ENCODE data around the gene SLC12A8.

Gene SLC12A8

DNA sequence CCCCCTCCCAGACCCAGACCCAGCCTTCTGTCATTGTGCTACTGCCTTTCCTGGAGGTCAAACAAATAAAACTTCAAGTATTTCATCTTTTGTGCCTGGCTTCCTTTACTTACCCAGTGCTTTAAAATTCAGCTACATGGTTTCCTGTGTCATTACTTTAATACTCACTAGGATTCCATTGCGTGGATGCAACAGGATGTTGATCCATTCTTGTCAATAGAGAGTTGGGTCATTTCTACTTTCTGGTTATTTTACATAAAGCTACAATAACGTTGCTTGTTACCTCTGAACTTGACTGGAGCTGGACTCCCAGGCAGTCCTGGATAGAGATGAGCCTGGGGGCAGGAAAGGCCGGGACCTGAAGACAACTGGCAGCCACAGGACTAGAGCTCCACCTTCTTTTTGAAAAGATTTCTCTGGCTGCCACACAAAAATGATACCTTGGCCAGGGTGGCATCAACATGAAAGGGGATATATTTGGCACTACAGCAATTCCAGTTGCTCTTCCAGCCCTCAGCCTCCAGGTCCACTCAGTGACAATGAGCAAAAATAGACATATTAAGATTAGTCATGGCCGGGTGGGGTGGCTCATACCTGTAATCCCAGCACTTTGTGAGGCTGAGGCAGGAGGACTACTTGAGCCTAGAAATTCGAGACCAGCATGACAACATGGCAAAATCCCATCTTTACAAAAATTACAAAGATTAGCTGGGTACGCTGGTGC lies 133.4 kb downstream of the SLC12A8 start:
- no peaks in the 10 kb centered on the region for H3K4me1 ChIP-seq
- no peaks in the 10 kb centered on the region for H3K36me3 ChIP-seq (replicated peaks)
- no peak for DNase-seq (ENCODE audit: low spot score in 2 of 2)
- no peaks in the 10 kb centered on the region for H3K9me3 ChIP-seq
- H3K27me3 ChIP-seq (ENCODE audit: low read depth): no peaks in the 10 kb centered on the region
- in situ Hi-C loops (cut with MboI; ENCODE audit: low sequenced_read_pairs): no loop called here
- H3K4me3 ChIP-seq: no peak overlapping the region

DNA sequence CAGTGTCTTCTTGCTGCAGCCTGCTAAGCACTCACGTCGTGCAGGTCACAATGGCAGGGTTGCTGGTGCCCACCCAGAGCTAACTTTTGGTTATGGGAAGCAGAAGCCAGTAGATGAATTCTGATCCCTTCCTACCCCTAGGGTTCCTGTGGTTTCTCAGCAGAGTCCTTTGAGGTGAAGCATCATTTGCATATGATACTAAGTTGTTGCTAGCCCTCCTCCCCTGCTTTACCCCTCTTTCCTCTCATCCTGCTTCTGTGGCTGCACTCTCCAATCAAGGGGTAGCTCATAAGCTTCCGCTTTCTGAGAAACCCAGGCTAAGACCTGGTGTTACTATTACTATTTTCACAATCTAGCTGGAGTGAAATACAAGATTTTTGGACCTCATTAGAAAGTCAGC lies 134.7 kb downstream of the SLC12A8 start:
- H3K4me3 ChIP-seq: no peak overlapping the region
- DNase-seq (ENCODE audit: low spot score in 2 of 2): no peak
- no peaks in the 10 kb centered on the region for H3K4me1 ChIP-seq
- no peaks in the 10 kb centered on the region for H3K36me3 ChIP-seq (replicated peaks)
- in situ Hi-C loops (cut with MboI; ENCODE audit: low sequenced_read_pairs): no loop called here
- no peaks in the 10 kb centered on the region for H3K27me3 ChIP-seq (ENCODE audit: low read depth)
- no peaks in the 10 kb centered on the region for H3K9me3 ChIP-seq

DNA sequence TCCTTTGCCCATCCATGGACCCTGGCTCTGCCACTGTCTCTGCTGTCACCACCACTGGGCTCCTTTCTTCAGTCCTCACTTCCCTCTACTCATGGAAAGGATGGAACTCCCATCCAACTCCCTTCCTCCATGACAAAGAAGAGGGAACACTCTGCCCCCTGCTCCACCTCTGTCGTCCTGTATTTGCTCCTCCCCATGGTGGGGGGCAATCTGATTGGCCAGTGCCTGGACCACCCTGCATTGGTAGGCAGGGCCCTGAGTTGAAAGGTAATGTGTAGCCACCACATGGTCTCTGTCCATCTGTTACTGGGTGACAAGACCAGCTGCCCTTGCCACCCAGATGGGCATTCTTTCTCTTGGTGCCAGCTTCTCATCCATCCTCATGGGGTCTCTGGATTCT lies 136.1 kb downstream of the SLC12A8 start:
- Histone ChIP-seq H3K9me3 (no peaks in the 10 kb centered on the region), H3K4me3 (no peak overlapping the region), H3K4me1 (no peaks in the 10 kb centered on the region), H3K36me3 (replicated peaks) (no peaks in the 10 kb centered on the region), H3K27me3 (ENCODE audit: low read depth) (no peaks in the 10 kb centered on the region)
- in situ Hi-C loops (cut with MboI; ENCODE audit: low sequenced_read_pairs): no loop called here
- DNase-seq (ENCODE audit: low spot score in 2 of 2): no peak

DNA sequence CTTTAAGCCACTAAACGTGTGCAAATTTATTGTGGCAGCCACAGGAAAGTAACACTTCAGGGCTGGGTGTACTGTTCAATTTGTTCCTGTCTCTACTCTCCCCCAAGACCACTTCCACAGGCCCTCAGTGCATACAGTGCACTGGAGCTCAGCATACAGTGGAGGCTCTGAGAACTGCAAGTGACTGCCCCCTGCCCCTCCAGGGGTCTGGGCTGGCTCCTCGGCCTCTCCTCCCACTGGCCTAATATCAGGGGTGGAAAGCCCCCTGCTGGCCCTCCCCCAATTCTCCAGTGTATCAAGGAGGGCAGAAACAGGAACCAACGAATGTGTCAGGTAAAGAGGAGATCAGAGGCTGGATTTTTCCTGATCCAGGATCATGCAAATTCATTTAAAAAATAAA lies 136.8 kb downstream of the SLC12A8 start:
- Histone ChIP-seq H3K27me3 (ENCODE audit: low read depth) (no peaks in the 10 kb centered on the region), H3K36me3 (replicated peaks) (no peaks in the 10 kb centered on the region), H3K4me3 (no peak overlapping the region), H3K9me3 (no peaks in the 10 kb centered on the region), H3K4me1 (no peaks in the 10 kb centered on the region)
- in situ Hi-C loops (cut with MboI; ENCODE audit: low sequenced_read_pairs): no loop called here
- no peak for DNase-seq (ENCODE audit: low spot score in 2 of 2)

DNA sequence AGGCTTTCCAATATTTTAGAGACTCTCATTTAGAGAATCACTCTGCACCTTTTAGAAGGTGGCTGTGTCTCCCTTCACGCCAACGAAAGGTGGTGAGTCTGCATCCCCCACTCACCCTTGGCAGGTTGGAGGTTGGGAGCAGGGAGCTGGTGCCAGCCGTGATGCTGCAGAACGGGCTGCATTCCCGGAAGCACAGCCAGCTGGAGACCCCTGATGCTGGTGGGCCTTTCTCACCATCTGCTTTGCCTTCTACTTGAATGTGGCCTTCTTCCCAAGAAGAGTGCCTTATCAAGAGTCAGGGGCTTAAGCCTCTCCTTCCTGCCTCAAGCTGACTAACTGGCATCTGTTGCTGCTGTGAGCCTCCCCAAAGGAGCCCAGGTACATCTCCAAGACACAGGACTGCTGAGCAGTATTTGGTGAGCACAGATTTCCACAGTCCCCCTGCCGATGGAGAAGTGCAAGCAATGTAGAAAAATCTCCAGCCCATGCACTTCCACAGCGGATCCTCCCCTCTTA lies 139.1 kb downstream of the SLC12A8 start:
- no peak for DNase-seq (ENCODE audit: low spot score in 2 of 2)
- in situ Hi-C loops (cut with MboI; ENCODE audit: low sequenced_read_pairs): no loop called here
- H3K36me3 ChIP-seq (replicated peaks): no peaks in the 10 kb centered on the region
- H3K27me3 ChIP-seq (ENCODE audit: low read depth): peaks cover 4% of the 10 kb centered on the region
- H3K4me3 ChIP-seq: no peak overlapping the region
- no peaks in the 10 kb centered on the region for H3K4me1 ChIP-seq
- H3K9me3 ChIP-seq: no peaks in the 10 kb centered on the region

DNA sequence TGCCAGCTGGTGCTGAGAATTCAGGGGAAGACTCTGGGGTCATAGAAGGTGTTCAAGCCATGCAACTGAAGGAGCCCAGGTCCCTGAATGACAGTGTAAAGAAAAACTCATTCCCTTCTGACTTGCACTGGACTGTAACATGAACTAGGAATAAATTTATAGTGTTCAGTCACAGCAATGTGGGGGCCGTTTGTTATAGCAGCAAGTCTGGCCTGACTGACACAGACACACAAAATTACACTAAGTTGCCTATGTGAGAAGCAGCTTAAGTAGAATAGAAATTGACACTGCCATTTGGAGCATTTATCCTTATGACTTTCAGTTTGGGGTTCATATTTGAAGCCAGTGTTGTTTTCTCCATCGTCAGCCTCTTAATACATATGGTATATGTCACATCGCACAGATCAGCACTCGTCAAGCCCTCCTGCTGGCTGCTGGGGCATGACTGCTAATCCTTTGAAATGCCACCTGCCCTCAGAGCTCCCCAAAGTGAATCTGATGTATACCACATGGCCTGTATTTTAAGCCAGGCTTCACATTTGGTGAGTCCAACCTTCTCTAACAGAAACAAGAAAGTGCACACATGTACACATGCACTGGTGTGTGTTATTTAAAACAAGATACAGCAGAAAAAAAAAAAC lies 139.7 kb downstream of the SLC12A8 start:
- Histone ChIP-seq H3K36me3 (replicated peaks) (no peaks in the 10 kb centered on the region), H3K4me3 (no peak overlapping the region), H3K9me3 (no peaks in the 10 kb centered on the region), H3K4me1 (no peaks in the 10 kb centered on the region), H3K27me3 (ENCODE audit: low read depth) (peaks cover 4% of the 10 kb centered on the region)
- in situ Hi-C loops (cut with MboI; ENCODE audit: low sequenced_read_pairs): no loop called here
- DNase-seq (ENCODE audit: low spot score in 2 of 2): no peak

DNA sequence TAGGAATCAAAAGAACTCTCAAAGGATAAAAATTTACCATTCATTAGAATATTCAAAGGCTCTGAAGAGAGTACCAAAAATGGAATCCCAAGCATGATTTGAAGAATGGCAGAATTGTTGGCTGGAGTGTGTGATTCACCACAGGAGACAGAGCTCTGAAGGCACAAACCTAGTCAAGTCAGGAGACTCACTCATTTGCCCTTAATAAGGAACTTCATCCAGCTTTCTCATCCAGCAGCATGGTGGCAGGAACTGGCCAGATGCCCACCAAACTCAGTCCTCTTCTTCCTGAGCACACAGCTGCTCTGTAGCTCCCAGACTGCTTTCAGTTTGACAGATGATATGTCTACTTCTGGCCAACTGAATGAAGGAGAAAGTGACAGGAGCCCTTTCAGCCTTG lies 140.2 kb downstream of the SLC12A8 start:
- Histone ChIP-seq H3K4me3 (no peak overlapping the region), H3K9me3 (no peaks in the 10 kb centered on the region), H3K4me1 (no peaks in the 10 kb centered on the region), H3K27me3 (ENCODE audit: low read depth) (peaks cover 4% of the 10 kb centered on the region), H3K36me3 (replicated peaks) (no peaks in the 10 kb centered on the region)
- no peak for DNase-seq (ENCODE audit: low spot score in 2 of 2)
- in situ Hi-C loops (cut with MboI; ENCODE audit: low sequenced_read_pairs): no loop called here

DNA sequence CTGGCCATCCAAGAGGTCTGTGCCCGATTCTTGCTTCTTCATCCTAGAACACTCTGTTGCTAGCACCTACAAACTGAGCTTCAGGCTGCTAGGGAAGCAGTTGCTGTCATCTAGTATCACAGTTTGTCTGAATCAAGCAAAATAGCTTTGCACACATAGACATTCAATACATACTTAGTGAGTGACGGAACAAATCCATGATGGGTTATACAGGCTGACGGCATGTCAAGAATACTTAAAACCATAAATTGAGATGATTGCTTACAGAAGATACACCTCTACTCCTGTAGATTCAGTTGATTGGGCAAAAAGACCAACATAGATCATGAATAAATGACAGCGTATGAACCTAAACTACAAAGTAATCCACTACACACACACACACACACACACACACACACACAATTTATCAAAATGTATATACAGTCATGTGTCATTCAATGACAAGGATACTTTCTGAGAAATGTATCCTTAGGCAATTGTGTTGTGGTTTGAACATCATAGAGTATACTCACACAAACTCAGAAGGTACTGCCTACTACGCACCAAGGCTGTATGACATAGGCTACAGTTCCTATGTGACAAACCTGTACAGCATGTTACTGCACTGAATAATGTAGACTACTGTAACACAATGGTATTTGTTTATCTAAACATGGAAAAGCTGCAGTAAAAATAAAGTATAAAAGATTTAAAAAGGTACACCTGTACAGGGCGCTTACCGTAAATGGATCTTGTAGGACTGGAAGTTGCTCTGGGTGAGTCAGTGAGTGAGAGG lies 142.4 kb downstream of the SLC12A8 start:
- no peaks in the 10 kb centered on the region for H3K4me1 ChIP-seq
- DNase-seq (ENCODE audit: low spot score in 2 of 2): no peak
- in situ Hi-C loops (cut with MboI; ENCODE audit: low sequenced_read_pairs): no loop called here

DNA sequence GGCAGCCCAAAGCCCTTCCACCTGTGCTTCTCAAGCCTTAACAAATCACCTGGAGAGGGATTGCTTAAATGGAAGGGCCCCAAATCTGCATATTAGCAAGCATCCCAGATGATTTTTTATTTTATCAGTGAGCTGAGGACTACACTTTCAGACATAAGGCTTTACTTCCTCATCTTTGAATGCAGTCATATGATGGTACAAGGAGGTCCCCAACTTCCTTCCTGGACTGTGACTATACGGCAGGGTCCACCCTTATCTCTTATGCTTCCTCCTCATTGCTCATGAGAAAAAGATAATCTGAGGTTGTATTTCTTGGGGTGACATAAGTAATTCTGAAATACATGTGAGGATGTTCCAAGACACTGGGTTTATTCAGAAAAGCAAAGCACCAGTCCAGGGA lies 143.1 kb downstream of the SLC12A8 start:
- H3K4me1 ChIP-seq: no peaks in the 10 kb centered on the region
- in situ Hi-C loops (cut with MboI; ENCODE audit: low sequenced_read_pairs): no loop called here
- no peak for DNase-seq (ENCODE audit: low spot score in 2 of 2)
- no peaks in the 10 kb centered on the region for H3K36me3 ChIP-seq (replicated peaks)
- no peak overlapping the region for H3K4me3 ChIP-seq
- H3K9me3 ChIP-seq: no peaks in the 10 kb centered on the region
- peaks cover 4% of the 10 kb centered on the region for H3K27me3 ChIP-seq (ENCODE audit: low read depth)

More for the DNA sequence above, 142.4 kb downstream of the SLC12A8 start:
- Histone ChIP-seq H3K4me3 (no peak overlapping the region), H3K9me3 (no peaks in the 10 kb centered on the region), H3K36me3 (replicated peaks) (no peaks in the 10 kb centered on the region), H3K27me3 (ENCODE audit: low read depth) (peaks cover 4% of the 10 kb centered on the region)

DNA sequence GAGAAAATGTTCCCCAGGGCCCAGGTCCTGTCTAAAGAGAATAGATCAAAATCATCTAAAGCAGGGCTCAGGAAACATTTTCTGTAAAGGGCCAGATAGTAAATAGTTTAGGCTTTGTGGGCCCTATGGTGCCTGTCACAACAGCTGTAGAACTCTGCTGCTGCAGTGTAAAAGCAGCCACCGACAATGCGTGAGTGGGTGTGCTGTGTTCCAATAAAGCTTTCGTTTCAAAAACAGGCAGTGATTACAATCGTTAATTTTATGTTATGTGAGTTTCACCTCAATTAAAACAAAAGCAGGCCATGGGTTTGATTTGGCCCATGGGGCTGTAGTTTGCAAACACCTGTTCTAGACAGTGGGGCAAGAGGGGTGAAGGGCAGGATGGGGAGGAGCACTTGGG lies 144.3 kb downstream of the SLC12A8 start:
- Histone ChIP-seq H3K27me3 (ENCODE audit: low read depth) (peaks cover 4% of the 10 kb centered on the region), H3K4me3 (no peak overlapping the region), H3K4me1 (no peaks in the 10 kb centered on the region), H3K36me3 (replicated peaks) (no peaks in the 10 kb centered on the region), H3K9me3 (no peaks in the 10 kb centered on the region)
- in situ Hi-C loops (cut with MboI; ENCODE audit: low sequenced_read_pairs): no loop called here
- no peak for DNase-seq (ENCODE audit: low spot score in 2 of 2)

DNA sequence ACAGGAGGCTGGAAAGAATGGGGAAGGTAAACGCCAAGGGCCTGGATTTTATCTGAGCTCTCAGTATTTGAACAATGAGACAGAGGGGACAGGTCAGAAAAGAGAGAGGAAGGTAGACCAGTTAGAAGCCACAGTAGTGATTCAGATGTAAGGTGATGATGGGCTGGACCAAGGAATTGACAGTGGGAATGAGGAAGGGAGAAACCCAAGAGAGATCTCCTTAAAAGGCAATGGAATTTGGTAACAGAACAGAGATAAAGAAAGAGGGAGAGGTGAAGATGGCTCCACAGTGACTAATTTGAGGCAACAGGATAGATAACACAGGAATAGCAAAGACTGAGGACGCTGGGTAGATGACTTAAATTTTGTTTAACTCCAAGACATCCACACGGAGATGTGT lies 145.3 kb downstream of the SLC12A8 start:
- H3K9me3 ChIP-seq: no peaks in the 10 kb centered on the region
- in situ Hi-C loops (cut with MboI; ENCODE audit: low sequenced_read_pairs): no loop called here
- H3K27me3 ChIP-seq (ENCODE audit: low read depth): peaks cover 4% of the 10 kb centered on the region

DNA sequence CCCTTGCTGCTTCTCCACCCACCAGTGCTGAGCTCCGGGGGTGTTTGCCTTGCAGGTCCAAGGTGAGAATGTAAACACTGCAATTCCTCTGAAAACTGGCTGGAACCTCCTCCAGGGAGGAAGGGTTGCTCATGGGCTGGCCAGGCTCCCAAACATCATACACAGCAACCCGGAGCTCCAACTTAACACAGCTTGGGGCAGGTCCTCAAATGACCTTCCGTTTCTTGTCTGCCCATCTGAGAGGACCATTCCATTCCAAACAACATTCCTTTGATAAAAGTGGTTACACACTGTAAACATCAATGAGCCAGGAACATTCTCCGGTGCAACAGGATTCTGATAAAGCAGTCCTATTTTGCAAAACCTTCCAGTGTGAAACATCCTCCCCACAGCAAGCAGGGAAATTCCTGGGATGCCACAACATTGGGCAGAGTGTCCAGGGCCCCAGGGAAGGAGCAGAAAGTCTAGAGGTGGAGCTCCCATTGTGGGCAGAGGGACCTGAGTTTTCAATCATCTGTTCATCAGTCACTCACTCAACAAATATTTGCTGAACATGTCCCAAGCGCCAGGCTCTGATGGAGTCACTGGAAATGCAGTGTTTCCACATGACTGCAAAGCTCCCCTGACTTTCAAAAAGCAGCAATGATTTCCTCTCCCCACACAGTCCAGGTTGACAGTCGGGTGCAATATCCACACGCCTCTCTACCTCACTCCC lies 149.5 kb downstream of the SLC12A8 start:
- in situ Hi-C loops (cut with MboI; ENCODE audit: low sequenced_read_pairs): no loop called here
- H3K36me3 ChIP-seq (replicated peaks): no peaks in the 10 kb centered on the region
- no peak overlapping the region for H3K4me3 ChIP-seq
- no peaks in the 10 kb centered on the region for H3K27me3 ChIP-seq (ENCODE audit: low read depth)
- no peaks in the 10 kb centered on the region for H3K4me1 ChIP-seq
- no peak for DNase-seq (ENCODE audit: low spot score in 2 of 2)
- no peaks in the 10 kb centered on the region for H3K9me3 ChIP-seq

More for the DNA sequence above, 145.3 kb downstream of the SLC12A8 start:
- no peaks in the 10 kb centered on the region for H3K4me1 ChIP-seq
- H3K36me3 ChIP-seq (replicated peaks): no peaks in the 10 kb centered on the region
- H3K4me3 ChIP-seq: no peak overlapping the region
- DNase-seq (ENCODE audit: low spot score in 2 of 2): no peak

DNA sequence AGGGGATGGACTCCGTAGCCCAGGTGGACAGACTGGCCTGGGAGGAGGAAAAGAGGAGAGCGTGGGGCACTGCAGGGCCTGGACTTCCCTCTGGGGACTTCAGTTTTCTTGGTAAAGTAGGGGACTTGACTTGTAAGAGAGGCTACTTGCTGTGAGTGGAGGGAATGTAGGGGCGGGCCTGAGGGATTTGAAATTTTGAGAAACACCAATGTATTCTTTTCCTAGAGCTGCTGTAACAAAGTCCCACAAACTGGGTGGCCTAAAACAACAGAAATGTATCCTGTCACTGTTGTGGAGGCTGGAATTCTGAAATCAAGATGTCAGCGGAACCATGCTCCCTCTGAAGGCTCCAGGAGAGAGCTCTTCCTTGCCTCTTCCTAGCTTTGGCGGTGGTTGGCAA lies 150.9 kb downstream of the SLC12A8 start:
- Histone ChIP-seq H3K36me3 (replicated peaks) (no peaks in the 10 kb centered on the region), H3K4me1 (no peaks in the 10 kb centered on the region), H3K27me3 (ENCODE audit: low read depth) (no peaks in the 10 kb centered on the region), H3K9me3 (no peaks in the 10 kb centered on the region), H3K4me3 (no peak overlapping the region)
- no peak for DNase-seq (ENCODE audit: low spot score in 2 of 2)
- in situ Hi-C loops (cut with MboI; ENCODE audit: low sequenced_read_pairs): no loop called here
